ENCODE data around the gene SLN.

DNA sequence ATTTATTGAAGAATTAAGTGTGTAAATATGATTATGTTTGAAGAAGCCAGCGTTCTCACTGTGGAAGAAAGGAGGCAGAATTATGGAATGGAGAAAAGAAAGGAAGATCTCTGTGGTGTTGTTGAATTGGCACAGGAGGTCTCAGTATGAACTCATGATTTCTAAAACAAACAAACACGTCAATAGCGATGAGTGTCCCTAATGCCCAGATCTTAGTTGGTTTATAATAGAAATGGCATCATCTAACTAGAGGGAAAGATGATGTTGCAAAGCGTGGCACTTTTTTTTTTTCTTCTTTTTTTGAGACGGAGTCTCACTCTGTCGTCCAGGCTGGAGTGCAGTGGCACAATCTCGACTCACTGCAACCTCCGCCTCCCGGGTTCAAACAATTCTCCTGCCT is 39.2 kb upstream of the SLN start:
- TF ChIP-seq EZH2 (IDR thresholded peaks at IDR 0.05; ENCODE audit: insufficient read depth, poor library complexity, severe bottlenecking) (no peak), EZH2phosphoT487 (IDR thresholded peaks at IDR 0.05; ENCODE audit: insufficient read depth, low read depth) (no peak)
